ENCODE measurements around the gene SSR3.

- TF ChIP-seq, protein P1, sequence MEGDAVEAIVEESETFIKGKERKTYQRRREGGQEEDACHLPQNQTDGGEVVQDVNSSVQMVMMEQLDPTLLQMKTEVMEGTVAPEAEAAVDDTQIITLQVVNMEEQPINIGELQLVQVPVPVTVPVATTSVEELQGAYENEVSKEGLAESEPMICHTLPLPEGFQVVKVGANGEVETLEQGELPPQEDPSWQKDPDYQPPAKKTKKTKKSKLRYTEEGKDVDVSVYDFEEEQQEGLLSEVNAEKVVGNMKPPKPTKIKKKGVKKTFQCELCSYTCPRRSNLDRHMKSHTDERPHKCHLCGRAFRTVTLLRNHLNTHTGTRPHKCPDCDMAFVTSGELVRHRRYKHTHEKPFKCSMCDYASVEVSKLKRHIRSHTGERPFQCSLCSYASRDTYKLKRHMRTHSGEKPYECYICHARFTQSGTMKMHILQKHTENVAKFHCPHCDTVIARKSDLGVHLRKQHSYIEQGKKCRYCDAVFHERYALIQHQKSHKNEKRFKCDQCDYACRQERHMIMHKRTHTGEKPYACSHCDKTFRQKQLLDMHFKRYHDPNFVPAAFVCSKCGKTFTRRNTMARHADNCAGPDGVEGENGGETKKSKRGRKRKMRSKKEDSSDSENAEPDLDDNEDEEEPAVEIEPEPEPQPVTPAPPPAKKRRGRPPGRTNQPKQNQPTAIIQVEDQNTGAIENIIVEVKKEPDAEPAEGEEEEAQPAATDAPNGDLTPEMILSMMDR (conservative IDR thresholded peaks at IDR 0.05; ENCODE audit: low read depth, low read length), result no peak
- no peak for TF ChIP-seq EZH2phosphoT487 (IDR thresholded peaks at IDR 0.05; ENCODE audit: borderline replicate concordance, low read length)
These were observed 18.2 kb downstream of the SSR3 start for GRCh38 chr3:156536524-156537316.
